Peyer's patch (tissue), 4 donors: ENCODE data around the gene FAM131B.

ENCODE experiments used
- CTCF ChIP-seq, 6 experiments: fragments of 450-650 bp in 4 of 6; fragments of 200-600 bp in 2 of 6; sonication (generic) in 1 of 6; IDR thresholded peaks; one replicate each; pipeline ENCODE4 v1.5.1; 2017 to 2019; ENCODE audit warnings: antibody characterized with exemption in 6 of 6, mild to moderate bottlenecking in 3 of 6, moderate library complexity in 1 of 6
- POLR2A ChIP-seq, 2 donors: fragments of 450-650 bp; IDR thresholded peaks; one replicate each; pipeline ENCODE4 v1.5.1; 2017; ENCODE audit warnings: antibody characterized with exemption in 2 of 2, mild to moderate bottlenecking in 2 of 2, moderate library complexity in 2 of 2

DNA sequence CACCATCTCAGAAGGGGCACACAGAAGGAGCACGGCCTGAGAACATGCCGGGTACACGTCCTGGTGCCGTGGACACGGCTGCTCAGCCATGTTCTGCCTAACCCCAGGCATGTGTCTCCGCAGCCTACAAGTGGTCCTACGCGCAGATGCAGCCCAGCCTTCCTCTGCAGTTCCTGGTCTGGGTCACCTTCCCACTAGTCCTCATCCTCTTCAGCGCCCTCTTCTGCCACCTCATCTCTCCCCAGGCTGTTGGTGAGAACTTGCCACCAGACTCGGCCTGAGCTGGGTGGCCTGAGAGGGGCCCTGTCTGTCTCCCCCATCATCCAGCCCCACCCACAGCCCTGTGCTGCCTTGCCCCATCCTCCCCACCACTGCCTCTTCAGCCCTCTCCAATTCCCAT, 41.3 kb downstream of the FAM131B start:
- no peak for TF ChIP-seq CTCF (IDR thresholded peaks at IDR 0.05)
- TF ChIP-seq POLR2A (IDR thresholded peaks at IDR 0.05): no peak
